Activated CD8-positive, alpha-beta memory T cell treated with anti-CD3 and anti-CD28 coated beads, Interleukin-2, amount 50 U/mL, for 48 hours (primary cell): ENCODE data around the gene PF4V1.

Experiments used
- DNase-seq: peaks from one replicate; pipeline ENCODE4 v3.0.0-alpha.2; 2020

The PF4V1 gene

GRCh38 chr4:73847526-73848182 lies 5.4 kb upstream of the PF4V1 start:
- DNase-seq = no peak

GRCh38 chr4:73848183-73848777 lies 4.8 kb upstream of the PF4V1 start:
- no peak for DNase-seq

- no peak for DNase-seq
Measured at GRCh38 chr4:73850261-73850970, 2.7 kb upstream of the PF4V1 start.

- DNase-seq = no peak
Measured at GRCh38 chr4:73851293-73851692, 1.8 kb upstream of the PF4V1 start.

GRCh38 chr4:73852771-73853170 lies 325 bp upstream of the PF4V1 start:
- no peak for DNase-seq

GRCh38 chr4:73853718-73854473 lies 800 bp downstream of the PF4V1 start:
- DNase-seq = no peak

GRCh38 chr4:73855406-73855805 lies 2.3 kb downstream of the PF4V1 start:
- DNase-seq = no peak

- DNase-seq = no peak
Measured at GRCh38 chr4:73856518-73856917, 3.4 kb downstream of the PF4V1 start.

GRCh38 chr4:73859614-73860088 lies 6.6 kb downstream of the PF4V1 start:
- no peak for DNase-seq

- DNase-seq = no peak
Measured at GRCh38 chr4:73860181-73860580, 7.1 kb downstream of the PF4V1 start.

- DNase-seq = no peak
Measured at GRCh38 chr4:73860917-73861316, 7.8 kb downstream of the PF4V1 start.

- no peak for DNase-seq
Measured at GRCh38 chr4:73862322-73862721, 9.2 kb downstream of the PF4V1 start.

GRCh38 chr4:73864365-73864764 lies 11.3 kb downstream of the PF4V1 start:
- DNase-seq = no peak

- DNase-seq = no peak
Measured at GRCh38 chr4:73864961-73865360, 11.9 kb downstream of the PF4V1 start.

- no peak for DNase-seq
Measured at GRCh38 chr4:73865431-73866096, 12.5 kb downstream of the PF4V1 start.

GRCh38 chr4:73866246-73866645 lies 13.2 kb downstream of the PF4V1 start:
- no peak for DNase-seq

GRCh38 chr4:73867783-73868182 lies 14.7 kb downstream of the PF4V1 start:
- no peak for DNase-seq

- no peak for DNase-seq
Measured at GRCh38 chr4:73868206-73869129, 15.4 kb downstream of the PF4V1 start.

GRCh38 chr4:73869130-73870055 lies 16.3 kb downstream of the PF4V1 start, which contains the start of gene CXCL1:
CXCL1 (plus strand) TSS chr4:73869393; CDS start chr4:73869471, 78 bp downstream.
- no peak for DNase-seq

GRCh38 chr4:73870260-73870659 lies 17.2 kb downstream of the PF4V1 start:
- no peak for DNase-seq
